Measurements from ENCODE around the gene MRPS27. TPM values are rescaled to one million over a fixed set of nuclear protein-coding genes. Genes with fewer than 3 reads are reported as not detected.

The MRPS27 gene
- polyA plus RNA-seq, 2 donors, result 18.0 to 29.2 TPM

DNA sequence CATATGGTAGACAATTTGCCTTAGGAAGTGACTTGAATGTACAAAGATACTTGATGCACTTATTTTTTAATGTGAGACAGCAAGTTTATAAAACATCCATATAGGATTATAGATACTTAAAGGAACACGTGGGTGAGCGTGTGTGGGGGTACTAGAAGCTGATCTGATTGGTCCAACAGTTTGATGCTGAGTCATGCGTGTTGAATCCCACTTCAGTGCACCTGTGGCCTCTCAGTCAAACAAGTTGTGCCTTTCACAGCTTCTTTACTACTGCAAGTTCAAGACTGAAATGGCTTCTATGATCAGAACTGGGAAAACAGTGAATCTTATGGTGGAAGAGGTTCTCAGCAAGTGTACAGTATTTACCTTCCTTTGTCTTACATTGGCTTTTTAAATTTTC is 113.9 kb downstream of the MRPS27 start:
- peaks cover 2% of the 10 kb centered on the region in 2 donors for H3K4me1 ChIP-seq (ENCODE audit: control insufficient read depth in 2 of 2, insufficient read depth in 2 of 2, low read length in 1 of 2)

DNA sequence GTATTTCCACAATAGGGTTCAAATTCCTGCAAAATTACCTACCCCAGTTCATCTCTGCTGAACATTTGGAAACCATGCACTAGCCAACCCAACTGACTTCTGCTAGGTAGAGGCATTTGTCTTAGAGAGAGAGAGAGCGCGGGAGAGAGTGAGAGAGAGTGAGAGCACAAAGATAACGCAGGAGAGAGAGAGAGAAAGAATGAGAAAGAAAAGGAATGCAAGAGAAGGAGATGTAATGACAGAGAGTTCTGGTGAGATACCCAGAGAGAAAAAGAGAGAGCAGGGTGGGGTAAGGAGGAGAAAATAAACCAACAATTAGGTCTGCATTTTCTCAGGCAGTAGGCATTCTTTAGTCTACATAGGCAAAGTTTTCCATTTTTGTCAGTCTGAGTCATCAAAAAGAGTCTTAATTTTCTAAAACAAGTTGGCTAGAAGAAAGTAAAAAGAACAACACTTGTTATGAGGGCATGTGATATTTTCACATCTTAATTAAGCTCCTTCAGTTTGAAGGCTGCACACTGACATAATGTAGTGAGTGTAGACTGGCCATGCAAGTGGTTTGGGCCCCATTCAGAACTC is 114.5 kb downstream of the MRPS27 start:
- no peaks in the 10 kb centered on the region for H3K9me3 ChIP-seq (ENCODE audit: control insufficient read depth in 2 of 2, insufficient read depth in 1 of 2, low read depth in 1 of 2, low read length in 1 of 2)
- H3K27ac ChIP-seq (ENCODE audit: low read depth in 2 of 2, low read length in 1 of 2), result no peak overlapping the region
- no peaks in the 10 kb centered on the region for H3K36me3 ChIP-seq (ENCODE audit: control insufficient read depth in 2 of 2, insufficient read depth in 2 of 2, low read length in 1 of 2)
- WGBS, 2 donors, result 96 to 97% methylated on average over 3 of the region's 3 CpGs
- H3K27me3 ChIP-seq (ENCODE audit: control insufficient read depth in 1 of 2, insufficient read depth in 2 of 2, low read length in 2 of 2), result no peaks in the 10 kb centered on the region
- no peaks in the 10 kb centered on the region for H3K4me1 ChIP-seq (ENCODE audit: control insufficient read depth in 2 of 2, insufficient read depth in 2 of 2, low read length in 1 of 2)
- H3K4me3 ChIP-seq (ENCODE audit: low read depth in 1 of 2, low read length in 2 of 2), result no peak overlapping the region

More for the DNA sequence above, 113.9 kb downstream of the MRPS27 start:
- no peaks in the 10 kb centered on the region for H3K9me3 ChIP-seq (ENCODE audit: control insufficient read depth in 2 of 2, insufficient read depth in 1 of 2, low read depth in 1 of 2, low read length in 1 of 2)
- no peaks in the 10 kb centered on the region for H3K27me3 ChIP-seq (ENCODE audit: control insufficient read depth in 1 of 2, insufficient read depth in 2 of 2, low read length in 2 of 2)
- no peak overlapping the region for H3K27ac ChIP-seq (ENCODE audit: low read depth in 2 of 2, low read length in 1 of 2)
- WGBS, 2 donors, result 84 to 87% methylated on average over 3 of the region's 3 CpGs
- H3K36me3 ChIP-seq (ENCODE audit: control insufficient read depth in 2 of 2, insufficient read depth in 2 of 2, low read length in 1 of 2), result no peaks in the 10 kb centered on the region
- H3K4me3 ChIP-seq (ENCODE audit: low read depth in 1 of 2, low read length in 2 of 2), result no peak overlapping the region

DNA sequence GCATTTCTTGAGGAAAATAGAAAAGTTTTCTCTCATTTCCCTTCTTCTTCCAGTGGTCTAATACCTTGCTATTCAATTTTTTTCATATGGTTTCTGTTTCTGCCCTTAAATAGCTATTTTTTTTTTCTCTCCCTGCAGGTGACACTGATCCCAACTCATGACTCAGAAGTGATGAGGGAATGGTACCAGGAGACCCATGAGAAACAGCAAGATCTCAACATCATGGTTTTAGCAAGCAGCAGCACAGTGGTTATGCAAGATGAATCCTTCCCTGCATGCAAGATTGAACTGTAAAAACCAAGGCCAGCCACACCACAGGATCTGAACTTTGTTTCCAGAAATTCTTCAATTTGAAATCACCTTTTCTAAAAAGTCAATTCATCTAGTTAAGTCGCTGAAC is 115.1 kb downstream of the MRPS27 start:
- Histone ChIP-seq H3K4me3 (ENCODE audit: low read depth in 1 of 2, low read length in 2 of 2) (no peak overlapping the region), H3K27ac (ENCODE audit: low read depth in 2 of 2, low read length in 1 of 2) (no peak overlapping the region), H3K36me3 (ENCODE audit: control insufficient read depth in 2 of 2, insufficient read depth in 2 of 2, low read length in 1 of 2) (no peaks in the 10 kb centered on the region), H3K9me3 (ENCODE audit: control insufficient read depth in 2 of 2, insufficient read depth in 1 of 2, low read depth in 1 of 2, low read length in 1 of 2) (no peaks in the 10 kb centered on the region), H3K4me1 (ENCODE audit: control insufficient read depth in 2 of 2, insufficient read depth in 2 of 2, low read length in 1 of 2) (no peaks in the 10 kb centered on the region), H3K27me3 (ENCODE audit: control insufficient read depth in 1 of 2, insufficient read depth in 2 of 2, low read length in 2 of 2) (no peaks in the 10 kb centered on the region)
- WGBS, 2 donors, result 96 to 100% methylated on average over 1 of the region's 1 CpG

DNA sequence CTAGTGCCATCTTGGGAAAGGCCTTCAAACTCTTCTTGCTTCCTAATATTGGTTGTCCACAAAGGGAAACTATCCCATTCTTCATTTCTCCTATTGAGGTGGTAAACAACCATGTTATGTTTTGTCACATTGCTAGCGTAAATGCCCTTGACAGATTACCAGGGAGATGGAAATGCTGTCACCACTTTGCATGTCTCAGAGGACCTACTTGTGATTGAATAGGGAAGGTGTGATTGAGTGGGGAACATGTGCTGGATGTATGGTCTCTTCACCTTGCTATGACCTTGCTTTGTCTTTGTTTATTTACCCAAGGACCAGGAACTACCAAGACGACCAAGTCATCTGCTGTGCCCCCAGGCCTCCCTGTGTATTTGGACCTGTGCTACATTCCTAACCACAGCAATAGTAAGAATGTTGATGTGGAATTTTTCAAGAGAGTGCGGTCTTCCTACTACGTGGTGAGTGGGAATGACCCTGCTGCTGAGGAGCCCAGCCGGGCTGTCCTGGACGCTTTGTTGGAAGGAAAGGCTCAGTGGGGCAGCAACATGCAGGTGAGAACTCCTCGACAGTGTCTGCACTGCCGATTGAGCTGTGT is 116.7 kb downstream of the MRPS27 start:
- WGBS, 2 donors, result 84 to 86% methylated on average over 8 of the region's 8 CpGs
- no peak overlapping the region for H3K27ac ChIP-seq (ENCODE audit: low read depth in 2 of 2, low read length in 1 of 2)

DNA sequence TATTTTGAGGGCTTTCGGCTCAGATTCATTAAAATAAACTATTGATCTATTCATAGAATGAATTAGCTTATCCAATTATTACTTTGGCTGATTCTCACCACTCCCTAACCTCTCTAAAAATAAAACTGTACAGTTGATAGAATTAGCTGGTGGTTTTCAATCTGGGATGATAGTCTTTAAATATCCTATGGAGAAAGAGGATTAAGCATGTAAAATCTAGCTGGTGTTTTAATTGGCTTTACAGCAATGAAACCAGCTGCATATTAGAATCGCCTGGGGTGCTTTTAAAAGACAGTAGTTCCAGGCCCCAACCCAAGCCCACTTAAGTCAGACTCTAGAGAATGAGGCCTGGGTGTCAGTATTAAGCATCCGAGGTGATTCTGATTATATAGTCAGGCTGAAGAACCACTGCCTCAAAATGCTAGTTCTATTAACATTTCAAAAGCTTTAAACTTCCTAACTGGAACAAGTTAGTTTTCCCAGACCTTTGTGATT is 117.7 kb downstream of the MRPS27 start:
- H3K36me3 ChIP-seq (ENCODE audit: control insufficient read depth in 2 of 2, insufficient read depth in 2 of 2, low read length in 1 of 2), result no peaks in the 10 kb centered on the region
- H3K4me3 ChIP-seq (ENCODE audit: low read depth in 1 of 2, low read length in 2 of 2), result no peak overlapping the region
- no peaks in the 10 kb centered on the region for H3K4me1 ChIP-seq (ENCODE audit: control insufficient read depth in 2 of 2, insufficient read depth in 2 of 2, low read length in 1 of 2)
- no peaks in the 10 kb centered on the region for H3K27me3 ChIP-seq (ENCODE audit: control insufficient read depth in 1 of 2, insufficient read depth in 2 of 2, low read length in 2 of 2)
- H3K9me3 ChIP-seq (ENCODE audit: control insufficient read depth in 2 of 2, insufficient read depth in 1 of 2, low read depth in 1 of 2, low read length in 1 of 2), result no peaks in the 10 kb centered on the region
- 79 to 81% methylated on average over 3 of the region's 3 CpGs for WGBS, 2 donors
- no peak overlapping the region for H3K27ac ChIP-seq (ENCODE audit: low read depth in 2 of 2, low read length in 1 of 2)

More for the DNA sequence above, 116.7 kb downstream of the MRPS27 start:
- Histone ChIP-seq H3K27me3 (ENCODE audit: control insufficient read depth in 1 of 2, insufficient read depth in 2 of 2, low read length in 2 of 2) (no peaks in the 10 kb centered on the region), H3K4me1 (ENCODE audit: control insufficient read depth in 2 of 2, insufficient read depth in 2 of 2, low read length in 1 of 2) (no peaks in the 10 kb centered on the region), H3K36me3 (ENCODE audit: control insufficient read depth in 2 of 2, insufficient read depth in 2 of 2, low read length in 1 of 2) (no peaks in the 10 kb centered on the region), H3K9me3 (ENCODE audit: control insufficient read depth in 2 of 2, insufficient read depth in 1 of 2, low read depth in 1 of 2, low read length in 1 of 2) (no peaks in the 10 kb centered on the region), H3K4me3 (ENCODE audit: low read depth in 1 of 2, low read length in 2 of 2) (no peak overlapping the region)

DNA sequence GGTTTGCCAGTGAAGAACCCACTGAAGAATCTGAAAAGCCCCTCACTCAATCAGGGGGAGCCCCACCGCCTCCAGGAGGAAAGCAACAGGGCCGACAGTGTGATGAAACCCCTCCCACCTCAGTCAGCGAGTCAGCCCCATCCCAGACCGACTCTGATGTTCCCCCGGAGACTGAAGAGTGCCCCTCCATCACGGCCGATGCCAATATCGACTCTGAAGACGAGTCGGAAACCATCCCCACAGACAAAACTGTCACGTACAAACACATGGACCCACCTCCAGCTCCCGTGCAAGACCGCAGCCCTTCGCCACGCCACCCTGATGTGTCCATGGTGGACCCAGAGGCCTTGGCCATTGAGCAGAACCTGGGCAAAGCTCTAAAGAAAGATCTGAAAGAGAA is 120.4 kb downstream of the MRPS27 start:
- 97% methylated on average over 15 of the region's 15 CpGs for WGBS, 2 donors
- Histone ChIP-seq H3K4me1 (ENCODE audit: control insufficient read depth in 2 of 2, insufficient read depth in 2 of 2, low read length in 1 of 2) (no peaks in the 10 kb centered on the region), H3K36me3 (ENCODE audit: control insufficient read depth in 2 of 2, insufficient read depth in 2 of 2, low read length in 1 of 2) (no peaks in the 10 kb centered on the region), H3K27ac (ENCODE audit: low read depth in 2 of 2, low read length in 1 of 2) (no peak overlapping the region), H3K9me3 (ENCODE audit: control insufficient read depth in 2 of 2, insufficient read depth in 1 of 2, low read depth in 1 of 2, low read length in 1 of 2) (no peaks in the 10 kb centered on the region), H3K27me3 (ENCODE audit: control insufficient read depth in 1 of 2, insufficient read depth in 2 of 2, low read length in 2 of 2) (no peaks in the 10 kb centered on the region), H3K4me3 (ENCODE audit: low read depth in 1 of 2, low read length in 2 of 2) (no peak overlapping the region)

DNA sequence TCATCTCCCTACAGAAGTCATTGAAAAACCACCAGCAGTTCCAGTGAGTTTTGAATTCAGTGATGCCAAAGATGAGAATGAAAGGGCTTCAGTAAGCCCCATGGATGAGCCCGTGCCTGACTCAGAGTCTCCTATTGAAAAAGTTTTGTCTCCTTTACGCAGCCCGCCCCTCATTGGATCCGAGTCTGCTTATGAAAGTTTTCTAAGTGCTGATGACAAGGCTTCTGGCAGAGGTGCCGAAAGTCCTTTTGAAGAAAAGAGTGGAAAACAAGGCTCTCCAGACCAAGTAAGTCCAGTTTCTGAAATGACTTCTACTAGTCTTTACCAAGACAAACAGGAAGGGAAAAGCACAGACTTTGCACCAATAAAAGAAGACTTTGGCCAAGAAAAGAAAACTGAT is 122.6 kb downstream of the MRPS27 start:
- 95 to 97% methylated on average over 5 of the region's 5 CpGs for WGBS, 2 donors
- Histone ChIP-seq H3K4me1 (ENCODE audit: control insufficient read depth in 2 of 2, insufficient read depth in 2 of 2, low read length in 1 of 2) (no peaks in the 10 kb centered on the region), H3K36me3 (ENCODE audit: control insufficient read depth in 2 of 2, insufficient read depth in 2 of 2, low read length in 1 of 2) (peaks cover 0 to 4% of the 10 kb centered on the region in 2 donors), H3K27me3 (ENCODE audit: control insufficient read depth in 1 of 2, insufficient read depth in 2 of 2, low read length in 2 of 2) (no peaks in the 10 kb centered on the region), H3K27ac (ENCODE audit: low read depth in 2 of 2, low read length in 1 of 2) (no peak overlapping the region), H3K4me3 (ENCODE audit: low read depth in 1 of 2, low read length in 2 of 2) (no peak overlapping the region), H3K9me3 (ENCODE audit: control insufficient read depth in 2 of 2, insufficient read depth in 1 of 2, low read depth in 1 of 2, low read length in 1 of 2) (no peaks in the 10 kb centered on the region)

DNA sequence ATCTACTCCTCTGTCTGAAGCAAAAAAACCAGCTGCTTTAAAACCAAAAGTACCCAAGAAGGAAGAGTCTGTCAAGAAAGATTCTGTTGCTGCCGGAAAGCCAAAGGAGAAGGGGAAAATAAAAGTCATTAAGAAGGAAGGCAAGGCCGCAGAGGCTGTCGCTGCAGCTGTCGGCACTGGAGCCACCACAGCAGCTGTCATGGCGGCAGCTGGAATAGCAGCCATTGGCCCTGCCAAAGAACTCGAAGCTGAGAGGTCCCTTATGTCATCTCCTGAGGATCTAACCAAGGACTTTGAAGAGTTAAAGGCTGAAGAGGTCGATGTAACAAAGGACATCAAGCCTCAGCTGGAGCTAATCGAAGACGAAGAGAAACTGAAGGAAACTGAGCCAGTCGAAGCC is 124.5 kb downstream of the MRPS27 start:
- H3K27ac ChIP-seq (ENCODE audit: low read depth in 2 of 2, low read length in 1 of 2), result no peak overlapping the region
- no peak overlapping the region for H3K4me3 ChIP-seq (ENCODE audit: low read depth in 1 of 2, low read length in 2 of 2)
- peaks cover 0 to 4% of the 10 kb centered on the region in 2 donors for H3K36me3 ChIP-seq (ENCODE audit: control insufficient read depth in 2 of 2, insufficient read depth in 2 of 2, low read length in 1 of 2)
- no peaks in the 10 kb centered on the region for H3K9me3 ChIP-seq (ENCODE audit: control insufficient read depth in 2 of 2, insufficient read depth in 1 of 2, low read depth in 1 of 2, low read length in 1 of 2)
- H3K27me3 ChIP-seq (ENCODE audit: control insufficient read depth in 1 of 2, insufficient read depth in 2 of 2, low read length in 2 of 2), result no peaks in the 10 kb centered on the region
- no peaks in the 10 kb centered on the region for H3K4me1 ChIP-seq (ENCODE audit: control insufficient read depth in 2 of 2, insufficient read depth in 2 of 2, low read length in 1 of 2)
- WGBS, 2 donors, result 95% methylated on average over 10 of the region's 10 CpGs

DNA sequence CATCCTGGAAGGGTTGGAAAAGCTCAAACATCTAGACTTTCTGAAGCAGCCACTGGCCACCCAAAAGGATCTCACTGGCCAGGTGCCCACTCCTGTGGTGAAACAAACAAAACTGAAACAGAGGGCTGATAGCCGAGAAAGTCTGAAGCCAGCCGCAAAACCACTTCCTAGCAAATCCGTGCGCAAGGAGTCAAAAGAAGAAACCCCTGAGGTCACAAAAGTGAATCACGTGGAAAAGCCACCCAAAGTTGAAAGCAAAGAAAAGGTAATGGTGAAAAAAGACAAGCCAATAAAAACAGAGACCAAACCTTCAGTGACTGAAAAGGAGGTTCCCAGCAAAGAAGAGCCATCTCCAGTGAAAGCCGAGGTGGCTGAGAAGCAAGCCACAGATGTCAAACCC is 125.2 kb downstream of the MRPS27 start:
- Histone ChIP-seq H3K27me3 (ENCODE audit: control insufficient read depth in 1 of 2, insufficient read depth in 2 of 2, low read length in 2 of 2) (no peaks in the 10 kb centered on the region), H3K9me3 (ENCODE audit: control insufficient read depth in 2 of 2, insufficient read depth in 1 of 2, low read depth in 1 of 2, low read length in 1 of 2) (no peaks in the 10 kb centered on the region), H3K4me3 (ENCODE audit: low read depth in 1 of 2, low read length in 2 of 2) (no peak overlapping the region), H3K4me1 (ENCODE audit: control insufficient read depth in 2 of 2, insufficient read depth in 2 of 2, low read length in 1 of 2) (no peaks in the 10 kb centered on the region), H3K36me3 (ENCODE audit: control insufficient read depth in 2 of 2, insufficient read depth in 2 of 2, low read length in 1 of 2) (peaks cover 0 to 4% of the 10 kb centered on the region in 2 donors), H3K27ac (ENCODE audit: low read depth in 2 of 2, low read length in 1 of 2) (no peak overlapping the region)
- 87 to 88% methylated on average over 6 of the region's 6 CpGs for WGBS, 2 donors

DNA sequence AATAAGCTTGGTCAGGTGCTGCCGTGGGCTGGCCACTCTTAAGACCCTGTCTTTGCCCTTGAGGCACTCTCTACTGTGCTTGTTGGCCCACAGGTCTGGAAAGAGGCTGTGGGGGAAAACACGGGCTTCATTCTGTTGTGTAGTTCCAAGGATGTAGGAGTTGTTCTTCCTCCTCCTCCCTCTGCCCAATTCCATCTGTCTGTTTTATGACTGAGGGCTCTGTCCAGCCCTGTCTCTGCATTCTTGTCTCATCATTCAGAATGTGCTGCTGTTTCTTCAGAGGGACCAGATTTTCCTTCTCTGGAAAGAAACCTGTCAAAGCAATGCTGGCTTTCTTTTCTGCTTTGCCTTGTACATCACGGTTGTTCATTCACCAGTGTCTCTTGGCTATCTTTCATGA is 128.6 kb downstream of the MRPS27 start:
- Histone ChIP-seq H3K27ac (ENCODE audit: low read depth in 2 of 2, low read length in 1 of 2) (no peak overlapping the region), H3K9me3 (ENCODE audit: control insufficient read depth in 2 of 2, insufficient read depth in 1 of 2, low read depth in 1 of 2, low read length in 1 of 2) (no peaks in the 10 kb centered on the region), H3K4me1 (ENCODE audit: control insufficient read depth in 2 of 2, insufficient read depth in 2 of 2, low read length in 1 of 2) (peaks cover 1 to 2% of the 10 kb centered on the region in 2 donors), H3K4me3 (ENCODE audit: low read depth in 1 of 2, low read length in 2 of 2) (no peak overlapping the region), H3K27me3 (ENCODE audit: control insufficient read depth in 1 of 2, insufficient read depth in 2 of 2, low read length in 2 of 2) (no peaks in the 10 kb centered on the region), H3K36me3 (ENCODE audit: control insufficient read depth in 2 of 2, insufficient read depth in 2 of 2, low read length in 1 of 2) (peaks cover 0 to 4% of the 10 kb centered on the region in 2 donors)
- WGBS, 2 donors, result 80 to 82% methylated on average over 3 of the region's 3 CpGs
